HepG2 (cell line): Measurements from ENCODE around the gene CCDC148. TPM values are rescaled to one million over a fixed set of nuclear protein-coding genes. Genes with fewer than 3 reads are reported as not detected.
A peak's percentile ranks its signal among the peaks of the same experiment; 100 is the strongest.

Experiments
- ERF ChIP-seq: IDR thresholded peaks from 2 replicates; pipeline ENCODE4 v1.6.1; 2018; ENCODE audit warnings: missing biosample characterization, missing genetic modification reagents
- ETV6 ChIP-seq: sonication (generic); formaldehyde crosslinking; conservative IDR thresholded peaks from 2 replicates; pipeline ENCODE4 v1.4.0; 2020; ENCODE audit warnings: missing genetic modification reagents
- KIAA2018 ChIP-seq: sonication (generic); formaldehyde crosslinking; IDR thresholded peaks from 2 replicates; pipeline ENCODE4 v1.5.0; 2020; ENCODE audit warnings: mild to moderate bottlenecking, missing genetic modification reagents, borderline replicate concordance
- MAFK ChIP-seq, 2 experiments: IDR thresholded peaks in 1 of 2; conservative IDR thresholded peaks in 1 of 2; 2 replicates each; pipeline ENCODE4 v1.6.1; 2011; ENCODE audit warnings: improper control_type of control experiment in 2 of 2, low read length in 2 of 2
- MTA3 ChIP-seq: sonication (generic); formaldehyde crosslinking; IDR thresholded peaks from 2 replicates; pipeline ENCODE4 v1.4.0; 2020; ENCODE audit warnings: missing genetic modification reagents
- MZF1 ChIP-seq: sonication (generic); formaldehyde crosslinking; IDR thresholded peaks from 2 replicates; pipeline ENCODE4 v1.8.1; 2023; ENCODE audit warnings: mild to moderate bottlenecking, missing genetic modification reagents, borderline replicate concordance
- NCOA5 ChIP-seq: sonication (generic); formaldehyde crosslinking; IDR thresholded peaks from 2 replicates; pipeline ENCODE4 v1.4.0; 2020; ENCODE audit warnings: missing genetic modification reagents
- PHF8 ChIP-seq: sonication (generic); formaldehyde crosslinking; IDR thresholded peaks from 2 replicates; pipeline ENCODE4 v1.5.0; 2020; ENCODE audit warnings: missing genetic modification reagents
- PRMT3 ChIP-seq: sonication (generic); formaldehyde crosslinking; IDR thresholded peaks from 2 replicates; pipeline ENCODE4 v1.8.1; 2022; ENCODE audit warnings: low read depth, mild to moderate bottlenecking, moderate library complexity, missing genetic modification reagents, borderline replicate concordance
- SPEN ChIP-seq: sonication (generic); formaldehyde crosslinking; IDR thresholded peaks from 2 replicates; pipeline ENCODE4 v1.5.1; 2020; ENCODE audit warnings: low read depth, mild to moderate bottlenecking, missing genetic modification reagents
- TAF15 ChIP-seq: fragments of 200-400 bp; formaldehyde crosslinking; IDR thresholded peaks from one replicate; pipeline ENCODE4 v1.6.1; 2018; ENCODE audit warnings: mild to moderate bottlenecking, low read depth, low read length; ENCODE audit not compliant: poor library complexity, severe bottlenecking
- TOPORS ChIP-seq: sonication (generic); formaldehyde crosslinking; IDR thresholded peaks from 2 replicates; pipeline ENCODE4 v1.8.0; 2023; ENCODE audit warnings: mild to moderate bottlenecking, missing genetic modification reagents
- ZBTB37 ChIP-seq: sonication (generic); formaldehyde crosslinking; IDR thresholded peaks from 2 replicates; pipeline ENCODE4 v1.4.0; 2020; ENCODE audit warnings: mild to moderate bottlenecking, missing genetic modification reagents
- ZFYVE20 ChIP-seq: sonication (generic); formaldehyde crosslinking; IDR thresholded peaks from 2 replicates; pipeline ENCODE4 v1.8.0; 2023; ENCODE audit warnings: low read depth, mild to moderate bottlenecking, moderate library complexity, missing genetic modification reagents, borderline replicate concordance
- ZKSCAN1 ChIP-seq: fragments of 150-350 bp; IDR thresholded peaks from 2 replicates; pipeline ENCODE4 v1.6.1; 2014; ENCODE audit warnings: low read length
- ZNF20 ChIP-seq: sonication (generic); formaldehyde crosslinking; IDR thresholded peaks from 2 replicates; pipeline ENCODE4 v1.4.0; 2020; ENCODE audit warnings: mild to moderate bottlenecking, moderate library complexity, missing genetic modification reagents
- ZNF34 ChIP-seq: sonication (generic); formaldehyde crosslinking; IDR thresholded peaks from 2 replicates; pipeline ENCODE4 v1.4.0; 2020; ENCODE audit warnings: mild to moderate bottlenecking, missing genetic modification reagents, borderline replicate concordance
- ZNF496 ChIP-seq: sonication (generic); formaldehyde crosslinking; IDR thresholded peaks from 2 replicates; pipeline ENCODE4 v1.8.1; 2023; ENCODE audit warnings: mild to moderate bottlenecking, moderate library complexity, missing genetic modification reagents; ENCODE audit not compliant: insufficient replicate concordance
- ZNF720 ChIP-seq: sonication (generic); formaldehyde crosslinking; IDR thresholded peaks from 2 replicates; pipeline ENCODE4 v1.4.0; 2020; ENCODE audit warnings: missing genetic modification reagents
- ZNF839 ChIP-seq: sonication (generic); formaldehyde crosslinking; IDR thresholded peaks from 2 replicates; pipeline ENCODE4 v1.4.0; 2020; ENCODE audit warnings: missing genetic modification reagents, mild to moderate bottlenecking, borderline replicate concordance
- polyA plus RNA-seq, 8 experiments: library from polyadenylated mRNA; depleted of rRNA in 3 of 8; stranded (reverse) in 7 of 8; unstranded in 1 of 8; fragments of >200 nt; fragmentation: Illumina TruSeq in 4 of 8; extraction: Trizol in 4 of 8; gene quantifications; 2 replicates each; pipeline versions ENCODE4 v1.2.1 to v1.2.3, GENCODE V29; 2011 to 2016; ENCODE audit warnings: low read depth in 4 of 8, missing spikeins in 1 of 8, mixed read lengths in 1 of 8; ENCODE audit not compliant: insufficient read depth in 1 of 8
- total RNA-seq, 5 experiments: library from RNA; depleted of rRNA; stranded (reverse); fragments of >200 nt; fragmentation: Illumina TruSeq; extraction: Trizol; gene quantifications; 2 replicates each; pipeline ENCODE4 v1.2.3, GENCODE V29; 2016; ENCODE audit warnings: low read depth in 1 of 5

The CCDC148 gene
- total and polyA plus RNA-seq, 2 of the 13 experiments (the other 11 are each of a cell fraction or from before 2014, with no cell fraction given), result 0.30 to 0.49 TPM

DNA sequence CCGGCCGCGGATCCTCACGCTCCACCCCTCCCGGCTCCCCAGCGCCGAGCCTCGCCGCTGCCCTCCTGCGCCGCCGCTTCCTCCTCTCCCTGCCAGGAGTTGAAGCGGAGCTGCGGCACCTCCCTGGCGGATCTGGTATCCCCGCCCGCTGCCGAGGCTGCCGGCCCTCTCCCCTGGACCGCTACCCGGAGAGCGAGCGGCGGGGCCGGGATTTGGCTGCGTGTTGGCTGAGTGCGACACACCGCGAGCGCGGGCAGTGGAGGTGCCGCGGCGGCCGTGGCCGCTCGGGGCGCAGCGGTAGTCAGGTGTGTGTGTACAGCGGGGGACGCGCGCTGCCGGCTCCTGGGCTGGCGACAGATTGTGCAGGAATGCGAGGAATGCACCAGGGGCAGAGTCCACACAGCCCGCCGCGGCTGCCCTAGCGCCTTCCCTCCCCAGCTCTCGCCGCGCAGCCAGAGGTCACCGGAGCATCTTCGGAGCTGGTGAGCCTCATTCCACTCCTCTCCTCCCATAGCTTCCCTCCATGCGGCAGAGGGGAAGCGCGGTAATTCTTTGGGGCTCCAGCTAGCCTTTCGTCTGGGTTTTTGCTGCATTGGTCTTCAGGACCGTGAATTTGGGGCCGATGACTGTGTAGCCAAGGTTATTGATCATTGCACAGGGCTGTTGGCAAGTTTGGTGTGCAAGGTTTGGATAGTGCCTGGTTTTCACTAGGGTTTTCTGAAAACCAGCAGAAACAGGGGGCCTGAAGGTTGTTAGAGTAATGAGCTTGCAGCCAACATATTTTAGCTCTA lies 1.5 kb upstream of the CCDC148 start (continued):
- peak; percentile 49; the same call in 1 of the 2 replicates for TF ChIP-seq ZKSCAN1
- no peak for TF ChIP-seq ZNF496
- peak; percentile 55 for TF ChIP-seq TOPORS (CRISPR knock-in tag)
- TF ChIP-seq SPEN (CRISPR knock-in tag), result peak; percentile 89
- TF ChIP-seq ZNF34 (CRISPR knock-in tag), result peak; percentile 100
- no peak for TF ChIP-seq TAF15
- no peak for TF ChIP-seq MTA3
- no peak for TF ChIP-seq ZNF20
- TF ChIP-seq ERF (CRISPR knock-in tag), result peak; percentile 98
- TF ChIP-seq ZFYVE20 (CRISPR knock-in tag), result peak; percentile 28; the same call in 1 of the 2 replicates
- TF ChIP-seq NCOA5 (CRISPR knock-in tag), result 0 out of 2 replicates have a peak, but pooled peaks have one; percentile 29
- TF ChIP-seq MZF1 (CRISPR knock-in tag), result no peak
- TF ChIP-seq ZNF720 (CRISPR knock-in tag), result peak; percentile 6; the same call in 1 of the 2 replicates
- TF ChIP-seq PRMT3 (CRISPR knock-in tag), result peak; percentile 56; the same call in 1 of the 2 replicates
- peak; percentile 96 for TF ChIP-seq ETV6
- no peak; a peak in 1 of 4 replicates for TF ChIP-seq MAFK (conservative IDR thresholded peaks at IDR 0.05 in 1 of 2, IDR thresholded peaks at IDR 0.05 in 1 of 2; ENCODE audit: low read length in 2 of 2)
- TF ChIP-seq KIAA2018, result no peak; the same call in 1 of the 2 replicates
- no peak; the same call in 1 of the 2 replicates for TF ChIP-seq ZNF839 (CRISPR knock-in tag)
- TF ChIP-seq PHF8 (CRISPR knock-in tag), result peak; percentile 92
- peak; percentile 25; the same call in 1 of the 2 replicates for TF ChIP-seq ZBTB37 (CRISPR knock-in tag)
